NT2/D1 (cell line): ENCODE results near the gene CDK14.

Experiments used
- SUZ12 ChIP-seq: IDR thresholded peaks from 2 replicates; pipeline ENCODE4 v1.6.1; 2011; ENCODE audit not compliant: insufficient read length, insufficient read depth; ENCODE audit errors: extremely low read depth
- YY1 ChIP-seq: IDR thresholded peaks from 2 replicates; pipeline ENCODE4 v1.6.1; 2011; ENCODE audit not compliant: insufficient read length, insufficient read depth
- ZNF274 ChIP-seq: IDR thresholded peaks from 2 replicates; pipeline ENCODE4 v1.6.1; 2011; ENCODE audit warnings: mild to moderate bottlenecking, low read depth, low read length

GRCh38 chr7:90693939-90694338 lies 97.8 kb downstream of the CDK14 start:
- TF ChIP-seq SUZ12 (no peak), YY1 (no peak), ZNF274 (no peak)
